Activated CD8-positive, alpha-beta T cell treated with anti-CD3 and anti-CD28 coated beads, Interleukin-2, amount 10 ng/mL, durations not matched to agents 7 days and 5 days (primary cell): ENCODE data around the gene DCXR. TPM values are rescaled to one million over a fixed set of nuclear protein-coding genes. Genes with fewer than 3 reads are reported as not detected.

Experiments
- ATAC-seq: fragments of 150-1000 bp; cut with Tn5 transposase; one replicate; pipeline ENCODE4 v1.10.0; 2021; ENCODE audit warnings: moderate library complexity
- CTCF ChIA-PET: fragments of 350-600 bp; sonication (Branson Sonifier 250); formaldehyde crosslinking; loops from one replicate; lab custom pipeline; 2021; ENCODE audit warnings: antibody characterized with exemption; lab: Charles Lee
- POLR2A ChIA-PET: fragments of 350-600 bp; sonication (Branson Sonifier 250); formaldehyde crosslinking; loops from one replicate; lab custom pipeline; 2021; ENCODE audit warnings: antibody characterized with exemption; lab: Charles Lee
- DNase-seq: peaks from one replicate; pipeline ENCODE4 v3.0.0-alpha.2; 2020
- H3K27ac Mint-ChIP-seq: one replicate; pipeline ENCODE4 v1.8.0; 2021; ENCODE audit warnings: mild to moderate bottlenecking, mixed read lengths
- H3K27me3 Mint-ChIP-seq: one replicate; pipeline ENCODE4 v1.8.0; 2021; ENCODE audit warnings: low read depth, mixed read lengths
- H3K36me3 Mint-ChIP-seq: one replicate; pipeline ENCODE4 v1.8.0; 2021; ENCODE audit warnings: low read depth, mixed read lengths
- H3K4me1 Mint-ChIP-seq: one replicate; pipeline ENCODE4 v1.8.0; 2021; ENCODE audit warnings: low read depth, mixed read lengths
- H3K4me3 Mint-ChIP-seq: one replicate; pipeline ENCODE4 v1.8.0; 2021; ENCODE audit warnings: mild to moderate bottlenecking, mixed read lengths
- H3K9me3 Mint-ChIP-seq: one replicate; pipeline ENCODE4 v1.8.0; 2022; ENCODE audit warnings: mixed read lengths; ENCODE audit not compliant: insufficient read depth
- total RNA-seq, 2 experiments: library from RNA; stranded (reverse); gene quantifications; one replicate each; pipeline ENCODE4 v1.2.3, GENCODE V29; 2021

The DCXR gene
- total RNA-seq, 2 experiments from 2014 or later = 141 TPM

DNA sequence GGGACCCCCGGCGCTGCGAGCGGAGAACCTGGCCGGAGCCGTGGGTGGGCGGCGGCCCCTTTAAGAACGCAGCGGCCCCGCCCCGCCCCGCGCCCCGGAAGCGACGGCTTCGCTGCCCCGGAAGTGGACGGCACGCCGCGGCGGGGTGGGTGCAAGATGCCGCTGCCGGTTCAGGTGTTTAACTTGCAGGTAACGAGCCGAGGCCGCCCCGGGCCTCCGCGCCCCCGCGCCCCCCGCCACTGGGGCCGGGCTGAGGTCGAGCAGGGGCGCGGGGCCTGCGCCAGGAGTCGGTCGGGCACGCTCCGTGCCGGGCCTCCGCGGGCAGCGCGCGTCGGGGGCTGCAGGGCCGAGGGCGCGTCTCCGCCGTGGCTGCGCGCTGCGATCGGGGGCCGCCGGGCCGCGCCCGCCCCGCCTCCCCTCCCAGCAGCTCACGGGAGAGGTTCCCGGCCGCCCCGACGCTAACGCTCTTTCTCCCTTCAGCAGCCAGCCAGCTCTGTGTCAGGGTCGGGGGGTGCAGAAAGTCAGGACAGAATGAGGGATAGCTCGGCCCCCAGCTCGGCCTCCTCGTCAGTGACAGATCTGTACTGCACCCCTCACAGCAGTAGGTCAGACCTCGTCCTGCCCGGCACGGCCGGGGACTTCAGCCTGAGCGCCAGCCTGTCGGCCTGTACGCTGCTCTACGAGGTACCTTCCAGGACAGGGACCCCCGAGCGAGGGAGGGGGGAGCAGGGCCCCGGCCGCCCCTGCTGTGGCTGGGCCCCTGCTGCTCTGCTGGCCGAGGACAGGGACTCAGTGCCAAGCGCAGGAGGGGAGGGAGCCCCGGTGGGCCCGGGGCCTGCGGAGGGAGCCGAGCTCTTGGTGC, 14.5 kb upstream of the DCXR start, which contains the start of the genes GPS1 and RFNG:
Gene GPS1 (plus strand): TSS at position 123 of the 862 bp plus-strand sequence. CDS start 34 bp downstream, at position 157.
Gene RFNG (minus strand): TSS at position 36 of the 862 bp plus-strand sequence. CDS start 45 bp downstream, outside the sequence.
- Mint-ChIP-seq H3K27me3 (no peaks in the 10 kb centered on the region), H3K27ac (peak within 1 kb of the TSS; percentile 83), H3K4me3 (peak within 1 kb of the TSS; percentile 85), H3K4me1 (peaks cover 24% of the 10 kb centered on the region), H3K36me3 (peaks cover 2% of the 10 kb centered on the region), H3K9me3 (no peaks in the 10 kb centered on the region)
- CTCF ChIA-PET = interaction anchor here (3.0 to 3.1 kb wide), 2 partner anchors 14 to 21 kb away, joined by 11 to 17 read pairs; partner anchors contain the start of genes DCXR and RAC3
- POLR2A ChIA-PET = interaction anchor here (0.9 to 1.0 kb wide), 2 partner anchors 13 to 14 kb away, joined by 3 read pairs; partner anchors contain the start of genes DCXR and DUS1L
- peak; percentile 88 for DNase-seq
- ATAC-seq = peak; percentile 92

DNA sequence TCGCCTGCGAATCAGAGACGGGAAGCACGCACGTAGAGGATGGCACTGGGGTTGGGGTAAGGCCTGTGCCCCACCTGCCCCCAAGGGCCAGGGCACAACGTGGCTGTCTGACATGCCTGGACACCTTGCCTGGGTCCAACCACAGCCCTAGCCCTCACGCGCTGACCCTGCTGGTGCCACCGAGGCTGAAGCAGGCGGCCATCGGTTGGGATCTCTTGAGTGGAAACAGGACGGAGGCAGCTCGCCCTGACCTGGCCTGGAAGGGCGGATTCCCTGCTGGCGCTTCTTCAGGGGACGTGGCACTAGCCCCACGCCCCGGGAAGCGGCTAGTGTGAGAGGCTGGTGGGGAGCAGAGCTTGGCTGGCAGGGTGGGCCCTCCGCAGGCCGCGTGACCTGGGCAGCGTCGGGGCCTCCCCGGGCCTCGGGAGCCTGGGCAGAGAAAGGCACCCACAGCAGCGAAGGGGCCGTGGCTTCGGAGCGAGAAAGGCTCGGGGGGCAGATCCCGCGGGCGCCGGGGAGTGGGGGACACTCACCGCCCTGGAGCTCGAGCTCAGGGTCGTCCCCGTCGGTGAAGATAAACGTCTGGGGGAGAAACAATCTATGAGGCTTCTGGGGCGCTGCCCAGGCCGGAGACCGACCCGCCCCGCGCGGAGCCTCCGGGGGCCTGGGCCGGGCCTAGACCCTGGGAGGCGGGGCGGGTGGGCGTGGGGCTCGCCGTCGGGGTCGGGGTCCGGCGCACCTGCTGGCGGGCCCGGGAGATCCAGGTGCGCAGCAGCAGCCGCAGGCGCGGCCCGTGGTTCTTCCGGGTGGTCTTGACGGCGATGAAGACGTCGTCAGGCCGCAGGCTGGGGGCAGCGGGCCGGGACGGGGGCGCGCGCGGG, 13.5 kb upstream of the DCXR start:
- ATAC-seq (peak; percentile 22), DNase-seq (no peak)
- H3K4me3 Mint-ChIP-seq = peak overlapping the region; percentile 80
- H3K4me1 Mint-ChIP-seq = peaks cover 24% of the 10 kb centered on the region
- H3K27me3 Mint-ChIP-seq = no peaks in the 10 kb centered on the region
- no peaks in the 10 kb centered on the region for H3K9me3 Mint-ChIP-seq
- POLR2A ChIA-PET = interaction anchor here (0.9 to 2.0 kb wide), 2 partner anchors 13 to 14 kb away, joined by 4 to 12 read pairs; partner anchors contain the start of gene DCXR
- H3K27ac Mint-ChIP-seq = peak overlapping the region; percentile 80
- H3K36me3 Mint-ChIP-seq = peaks cover under 1% of the 10 kb centered on the region
- CTCF ChIA-PET = interaction anchor here (0.8 to 3.1 kb wide), 3 partner anchors 13 to 91 kb away, joined by 3 to 17 read pairs (median 11); partner anchors contain the start of genes DCXR and RAC3

DNA sequence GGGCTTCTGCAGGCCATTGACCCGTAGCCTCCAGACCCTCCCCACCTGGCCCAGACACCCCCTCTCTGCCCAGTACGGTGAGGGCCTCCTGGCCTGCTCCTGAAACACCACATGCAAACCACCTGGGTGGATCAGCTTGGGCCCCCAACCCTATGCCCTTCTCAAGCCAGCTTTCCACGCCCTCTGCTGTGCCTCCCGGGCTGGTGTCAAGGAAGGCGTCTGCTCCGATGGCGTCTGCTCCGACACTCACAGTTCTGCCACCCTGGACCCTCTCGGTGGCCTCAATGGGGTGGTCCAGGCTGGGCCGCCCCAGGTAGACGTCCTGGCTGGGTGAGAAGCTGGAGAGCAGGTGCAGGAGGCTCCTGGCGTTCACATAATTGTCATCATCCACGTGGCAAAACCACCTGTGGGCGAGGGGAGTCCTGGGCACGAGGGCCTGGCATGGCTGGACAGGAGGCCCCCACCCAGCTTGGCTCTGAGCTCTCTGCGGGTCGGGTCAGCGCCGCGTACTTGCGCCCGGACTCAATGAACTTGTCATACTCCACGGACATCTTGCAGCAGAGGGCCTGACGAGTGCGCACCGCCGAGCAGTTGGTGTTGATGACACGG, 12.8 kb upstream of the DCXR start:
- Mint-ChIP-seq H3K27me3 (no peaks in the 10 kb centered on the region), H3K36me3 (no peaks in the 10 kb centered on the region), H3K27ac (peak overlapping the region; percentile 80), H3K4me1 (peaks cover 24% of the 10 kb centered on the region), H3K9me3 (no peaks in the 10 kb centered on the region), H3K4me3 (peak overlapping the region; percentile 80)
- no peak for DNase-seq
- ChIA-PET CTCF (interaction anchor here (0.8 to 3.1 kb wide), 3 partner anchors 13 to 91 kb away, joined by 3 to 17 read pairs (median 11); partner anchors contain the start of genes DCXR and RAC3), POLR2A (interaction anchor here (0.9 to 2.0 kb wide), 2 partner anchors 12 to 14 kb away, joined by 4 to 12 read pairs; partner anchors contain the start of gene DCXR)
- no peak for ATAC-seq

DNA sequence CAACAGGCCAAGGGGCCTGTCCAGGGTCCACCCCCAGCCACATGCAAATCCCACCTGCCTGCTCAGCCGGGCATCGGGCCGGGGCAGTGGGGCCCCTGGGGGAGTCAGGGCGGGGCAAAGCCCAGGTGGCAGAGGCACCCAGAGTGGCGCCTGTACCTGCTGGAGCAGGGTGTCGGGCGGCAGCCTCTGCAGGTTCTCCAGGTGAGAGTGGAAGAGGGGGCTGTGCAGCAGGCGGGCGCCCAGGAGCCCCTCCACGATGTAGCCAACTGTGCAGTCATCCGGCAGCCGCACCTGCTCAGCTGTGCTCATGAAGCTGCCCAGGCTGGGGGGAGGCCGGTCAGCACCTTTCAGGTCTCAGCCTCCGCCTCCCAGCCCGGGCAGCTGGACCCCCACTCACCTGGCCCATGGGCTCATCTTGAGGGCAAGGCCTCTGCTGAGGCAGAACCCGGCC, 12.0 kb upstream of the DCXR start:
- Mint-ChIP-seq H3K27ac (no peak overlapping the region), H3K9me3 (no peaks in the 10 kb centered on the region), H3K4me3 (no peak overlapping the region), H3K27me3 (no peaks in the 10 kb centered on the region), H3K36me3 (no peaks in the 10 kb centered on the region), H3K4me1 (peaks cover 20% of the 10 kb centered on the region)
- ATAC-seq (no peak), DNase-seq (no peak)
- ChIA-PET POLR2A (interaction anchor here (2.0 kb wide), 1 partner anchor 12 kb away, joined by 12 read pairs; the partner anchor contains the start of gene DCXR), CTCF (interaction anchor here (1.4 to 3.1 kb wide), 3 partner anchors 12 to 19 kb away, joined by 5 to 17 read pairs (median 11); partner anchors contain the start of genes DCXR and RAC3)

DNA sequence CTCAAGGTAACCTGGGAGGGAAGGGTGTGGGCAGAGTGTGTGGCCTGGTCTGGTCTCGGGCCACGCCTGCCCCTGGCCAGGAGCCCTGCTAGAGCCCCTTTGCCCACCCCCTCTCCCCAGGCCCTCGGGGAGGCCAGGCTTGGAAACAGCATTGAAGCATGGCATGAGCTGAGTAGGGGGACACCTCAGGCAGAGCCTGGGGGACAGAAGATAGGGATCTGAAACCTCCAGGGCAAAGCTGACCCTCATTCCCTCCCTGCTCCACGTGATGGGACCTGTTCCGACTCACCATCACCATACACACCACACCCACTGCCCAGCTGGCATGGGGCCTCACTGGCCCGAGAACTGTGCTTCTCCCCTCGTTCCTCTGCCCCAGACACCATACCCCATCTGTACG, 11.6 kb upstream of the DCXR start:
- no peaks in the 10 kb centered on the region for H3K27me3 Mint-ChIP-seq
- ATAC-seq (no peak), DNase-seq (no peak)
- no peaks in the 10 kb centered on the region for H3K9me3 Mint-ChIP-seq
- H3K4me3 Mint-ChIP-seq = no peak overlapping the region
- peak overlapping the region; percentile 46 for H3K27ac Mint-ChIP-seq
- ChIA-PET CTCF (interaction anchor here (1.4 kb wide), 1 partner anchor 11 kb away, joined by 5 read pairs; the partner anchor contains the start of gene DCXR), POLR2A (no interaction called here)
- H3K4me1 Mint-ChIP-seq = peaks cover 20% of the 10 kb centered on the region
- H3K36me3 Mint-ChIP-seq = no peaks in the 10 kb centered on the region

DNA sequence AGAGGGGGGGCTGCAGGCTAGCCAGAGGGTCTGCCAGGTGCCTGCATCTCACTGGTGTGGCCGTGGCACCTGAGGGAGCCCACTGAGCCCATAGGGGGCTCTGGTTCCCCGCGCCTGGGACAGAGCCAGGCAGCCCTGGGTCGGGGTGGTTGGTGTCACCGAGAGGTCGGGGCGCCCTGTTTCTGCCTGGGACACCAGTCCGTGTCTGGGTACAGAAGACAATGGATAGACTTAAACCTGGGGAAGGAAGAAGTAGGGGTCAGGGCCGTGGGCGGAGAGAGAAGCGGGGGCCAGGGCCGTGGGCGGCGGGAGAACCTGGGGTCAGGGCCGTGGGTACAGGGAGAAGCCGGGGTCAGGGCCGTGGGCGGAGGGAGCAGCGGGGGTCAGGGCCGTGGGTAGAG, 11.1 kb upstream of the DCXR start:
- Mint-ChIP-seq H3K27ac (peak overlapping the region; percentile 30), H3K4me1 (peaks cover 18% of the 10 kb centered on the region), H3K36me3 (no peaks in the 10 kb centered on the region), H3K9me3 (no peaks in the 10 kb centered on the region), H3K27me3 (no peaks in the 10 kb centered on the region), H3K4me3 (no peak overlapping the region)
- no peak for ATAC-seq
- no peak for DNase-seq
- POLR2A ChIA-PET = no interaction called here
- CTCF ChIA-PET = interaction anchor here (1.4 kb wide), 1 partner anchor 11 kb away, joined by 5 read pairs; the partner anchor contains the start of gene DCXR

DNA sequence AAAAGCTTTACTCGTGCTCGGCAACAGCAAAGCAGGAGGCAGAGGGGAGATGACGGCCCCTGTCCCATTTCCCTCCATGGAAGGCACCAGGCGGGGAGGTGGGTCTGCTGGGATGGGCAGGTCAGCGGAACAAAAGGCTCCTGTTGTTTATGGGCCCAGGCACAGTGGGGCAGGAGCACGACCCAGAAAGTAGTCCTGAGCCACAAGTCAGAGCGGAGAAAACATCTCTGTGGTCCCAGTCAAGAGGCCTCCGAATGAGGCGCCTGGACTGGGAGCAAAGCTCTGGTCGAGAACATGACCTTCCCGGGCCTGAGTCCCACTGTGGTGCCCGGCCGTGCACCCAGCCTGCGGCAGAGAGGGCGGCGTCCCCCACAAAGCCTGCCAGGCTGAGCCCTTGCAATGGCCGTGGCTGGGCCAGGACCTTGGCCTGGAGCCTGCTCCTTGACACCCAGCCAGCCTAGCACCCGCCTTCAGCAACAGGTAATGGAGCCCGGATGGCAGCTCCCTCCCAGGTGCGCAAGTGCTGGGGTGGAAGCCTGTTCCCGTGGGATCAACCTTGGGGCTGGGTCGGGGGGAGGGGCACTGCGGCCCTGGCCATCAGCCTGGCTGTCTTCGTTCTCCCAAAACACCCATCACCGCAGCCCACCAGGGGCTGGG, 10.5 kb upstream of the DCXR start:
- Mint-ChIP-seq H3K27me3 (no peaks in the 10 kb centered on the region), H3K27ac (no peak overlapping the region), H3K4me3 (no peak overlapping the region), H3K36me3 (no peaks in the 10 kb centered on the region), H3K9me3 (no peaks in the 10 kb centered on the region), H3K4me1 (peaks cover 14% of the 10 kb centered on the region)
- ChIA-PET POLR2A (interaction anchor here (0.6 kb wide), 1 partner anchor 252 kb away, joined by 3 read pairs; no protein-coding TSS in a partner anchor), CTCF (interaction anchor here (1.4 kb wide), 1 partner anchor 10 kb away, joined by 5 read pairs; the partner anchor contains the start of gene DCXR)
- ATAC-seq = no peak
- DNase-seq = no peak

DNA sequence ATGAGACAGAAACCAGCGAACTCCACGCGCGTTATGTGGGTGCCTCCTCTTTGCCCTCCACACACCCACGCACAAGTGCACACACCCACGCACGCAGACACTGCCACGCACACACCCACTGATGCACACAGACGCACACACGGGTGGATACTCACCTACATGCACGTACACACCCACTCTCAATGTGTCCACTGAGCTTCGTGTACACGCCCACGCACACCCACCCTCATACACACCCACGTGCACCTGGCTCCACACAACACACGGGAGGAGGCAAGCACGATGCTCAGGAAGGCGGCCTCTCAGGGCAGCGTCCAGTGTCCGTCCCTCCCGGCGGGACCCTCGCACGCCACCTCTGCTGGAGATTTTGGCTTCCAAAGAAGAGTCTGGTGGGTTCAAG, 9.9 kb upstream of the DCXR start:
- DNase-seq = no peak

DNA sequence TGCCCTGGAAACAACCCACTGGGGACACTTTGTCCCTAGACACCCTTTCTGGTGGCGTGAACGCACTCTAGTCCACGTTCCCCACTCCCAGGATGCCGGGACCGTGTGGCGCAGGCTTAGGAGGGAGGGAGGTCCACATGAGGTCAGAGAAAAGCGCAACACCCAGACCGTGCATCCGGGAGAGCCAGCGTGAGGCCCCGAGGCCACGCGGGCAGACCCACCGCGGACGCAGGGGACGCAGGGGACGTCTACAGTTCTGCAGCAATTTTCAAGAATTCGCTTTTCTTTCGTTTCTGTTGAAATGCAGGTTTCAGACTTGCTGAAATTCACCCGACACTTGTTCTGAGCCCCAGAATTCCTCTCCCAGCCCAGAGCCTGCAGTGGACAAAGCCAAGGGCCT, 9.4 kb upstream of the DCXR start:
- DNase-seq (no peak), ATAC-seq (no peak)
- CTCF ChIA-PET = no interaction called here
- no peaks in the 10 kb centered on the region for H3K9me3 Mint-ChIP-seq
- no peak overlapping the region for H3K27ac Mint-ChIP-seq
- no peaks in the 10 kb centered on the region for H3K36me3 Mint-ChIP-seq
- peaks cover 9% of the 10 kb centered on the region for H3K4me1 Mint-ChIP-seq
- POLR2A ChIA-PET = interaction anchor here (0.9 kb wide), 1 partner anchor 502 kb away, joined by 4 read pairs; no protein-coding TSS in a partner anchor
- no peaks in the 10 kb centered on the region for H3K27me3 Mint-ChIP-seq
- no peak overlapping the region for H3K4me3 Mint-ChIP-seq

More for the DNA sequence above, 9.9 kb upstream of the DCXR start:
- Mint-ChIP-seq H3K27me3 (no peaks in the 10 kb centered on the region), H3K36me3 (no peaks in the 10 kb centered on the region), H3K27ac (no peak overlapping the region), H3K9me3 (no peaks in the 10 kb centered on the region), H3K4me1 (peaks cover 9% of the 10 kb centered on the region), H3K4me3 (no peak overlapping the region)
- ATAC-seq = no peak
- POLR2A ChIA-PET = interaction anchor here (0.6 kb wide), 1 partner anchor 253 kb away, joined by 3 read pairs; no protein-coding TSS in a partner anchor
- CTCF ChIA-PET = no interaction called here

DNA sequence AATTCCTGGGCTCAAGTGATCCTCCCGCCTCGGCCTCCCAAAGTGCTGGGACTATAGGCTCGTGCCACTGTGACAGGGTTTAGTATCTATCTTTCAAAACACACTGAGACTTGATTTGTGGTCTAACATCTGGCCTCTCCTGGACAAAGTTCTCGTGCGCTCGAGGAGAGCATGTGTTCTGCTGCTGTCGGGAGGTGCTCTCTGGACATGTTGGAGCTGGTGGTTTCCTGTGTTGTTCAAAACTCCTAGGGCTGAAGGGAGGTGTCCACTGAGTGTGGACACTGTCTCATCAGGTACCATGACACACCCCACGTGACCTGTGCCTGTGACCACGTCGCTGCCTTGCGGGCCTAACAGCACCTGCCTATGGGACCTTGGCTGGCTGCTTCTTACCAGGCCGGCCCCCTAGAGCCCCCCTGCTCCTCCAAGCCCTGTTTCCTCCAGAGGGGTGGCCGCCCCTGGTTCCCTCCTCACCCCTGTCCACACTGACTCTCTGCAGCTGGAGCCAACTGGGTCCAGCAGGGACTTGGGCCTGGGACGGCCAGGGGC, 8.5 kb upstream of the DCXR start:
- H3K9me3 Mint-ChIP-seq = no peaks in the 10 kb centered on the region
- H3K27me3 Mint-ChIP-seq = no peaks in the 10 kb centered on the region
- H3K4me3 Mint-ChIP-seq = no peak overlapping the region
- peaks cover 9% of the 10 kb centered on the region for H3K4me1 Mint-ChIP-seq
- ChIA-PET POLR2A (interaction anchor here (0.9 kb wide), 1 partner anchor 503 kb away, joined by 4 read pairs; no protein-coding TSS in a partner anchor), CTCF (no interaction called here)
- DNase-seq = no peak
- no peaks in the 10 kb centered on the region for H3K36me3 Mint-ChIP-seq
- ATAC-seq = no peak
- no peak overlapping the region for H3K27ac Mint-ChIP-seq
